HEK293 (cell line): Measurements from ENCODE around the gene FKBP10.

Experiments
- BCL11A ChIP-seq: fragments of 450-650 bp; formaldehyde crosslinking; IDR thresholded peaks from 2 replicates; pipeline ENCODE4 v1.5.1; 2016; ENCODE audit warnings: low read depth, missing biosample characterization, missing genetic modification characterization
- EGR2 ChIP-seq: fragments of 450-650 bp; formaldehyde crosslinking; IDR thresholded peaks from 2 replicates; pipeline ENCODE4 v1.5.1; 2016; ENCODE audit warnings: low read depth, missing biosample characterization, missing genetic modification characterization
- FEZF1 ChIP-seq: fragments of 450-650 bp; formaldehyde crosslinking; IDR thresholded peaks from 2 replicates; pipeline ENCODE4 v1.5.1; 2016; ENCODE audit warnings: missing biosample characterization, missing genetic modification characterization
- GLI4 ChIP-seq: fragments of 450-650 bp; formaldehyde crosslinking; IDR thresholded peaks from 2 replicates; pipeline ENCODE4 v1.5.1; 2016; ENCODE audit warnings: missing biosample characterization, missing genetic modification characterization
- GLIS2 ChIP-seq: fragments of 450-650 bp; formaldehyde crosslinking; IDR thresholded peaks from 2 replicates; pipeline ENCODE4 v1.5.1; 2016; ENCODE audit warnings: missing biosample characterization, missing genetic modification characterization
- HOXA7 ChIP-seq: sonication (generic); formaldehyde crosslinking; IDR thresholded peaks from 2 replicates; pipeline ENCODE4 v1.8.1; 2022; ENCODE audit warnings: missing genetic modification reagents, borderline replicate concordance
- KLF16 ChIP-seq: fragments of 450-650 bp; formaldehyde crosslinking; IDR thresholded peaks from 2 replicates; pipeline ENCODE4 v1.5.1; 2017; ENCODE audit warnings: missing biosample characterization, missing genetic modification characterization
- KLF9 ChIP-seq: fragments of 450-650 bp; formaldehyde crosslinking; IDR thresholded peaks from 2 replicates; pipeline ENCODE4 v1.5.1; 2016; ENCODE audit warnings: missing biosample characterization, missing genetic modification characterization, low read depth
- MZF1 ChIP-seq: fragments of 450-650 bp; formaldehyde crosslinking; IDR thresholded peaks from 2 replicates; pipeline ENCODE4 v1.5.1; 2017; ENCODE audit warnings: missing biosample characterization, missing genetic modification characterization, borderline replicate concordance
- OSR2 ChIP-seq: fragments of 450-650 bp; formaldehyde crosslinking; IDR thresholded peaks from 2 replicates; pipeline ENCODE4 v1.5.1; 2016; ENCODE audit warnings: missing biosample characterization, missing genetic modification characterization
- OVOL3 ChIP-seq: fragments of 450-650 bp; formaldehyde crosslinking; IDR thresholded peaks from 2 replicates; pipeline ENCODE4 v1.5.1; 2016; ENCODE audit warnings: missing biosample characterization, missing genetic modification characterization
- PBX3 ChIP-seq: sonication (generic); formaldehyde crosslinking; IDR thresholded peaks from 2 replicates; pipeline ENCODE4 v1.8.1; 2022; ENCODE audit warnings: mild to moderate bottlenecking, moderate library complexity, missing genetic modification reagents
- REST ChIP-seq: fragments of 450-650 bp; formaldehyde crosslinking; IDR thresholded peaks from 2 replicates; pipeline ENCODE4 v1.5.1; 2016; ENCODE audit warnings: missing biosample characterization, missing genetic modification characterization
- ZBTB8A ChIP-seq: fragments of 450-650 bp; formaldehyde crosslinking; IDR thresholded peaks from 2 replicates; pipeline ENCODE4 v1.5.1; 2016; ENCODE audit warnings: missing biosample characterization, missing genetic modification characterization
- ZEB2 ChIP-seq: fragments of 450-650 bp; formaldehyde crosslinking; IDR thresholded peaks from 2 replicates; pipeline ENCODE4 v1.5.1; 2016; ENCODE audit warnings: missing biosample characterization, missing genetic modification characterization
- ZFHX2 ChIP-seq: fragments of 450-650 bp; formaldehyde crosslinking; conservative IDR thresholded peaks from 2 replicates; pipeline ENCODE4 v1.5.1; 2016; ENCODE audit warnings: missing biosample characterization, missing genetic modification characterization
- ZIC2 ChIP-seq: fragments of 450-650 bp; formaldehyde crosslinking; IDR thresholded peaks from 2 replicates; pipeline ENCODE4 v1.5.1; 2016; ENCODE audit warnings: missing biosample characterization, missing genetic modification characterization
- ZNF112 ChIP-seq: fragments of 450-650 bp; formaldehyde crosslinking; IDR thresholded peaks from 2 replicates; pipeline ENCODE4 v1.5.0; 2017; ENCODE audit warnings: missing biosample characterization, missing genetic modification characterization
- ZNF132 ChIP-seq: fragments of 450-650 bp; formaldehyde crosslinking; IDR thresholded peaks from 2 replicates; pipeline ENCODE4 v1.5.1; 2017; ENCODE audit warnings: missing biosample characterization, missing genetic modification characterization, borderline replicate concordance
- ZNF169 ChIP-seq: fragments of 450-650 bp; formaldehyde crosslinking; IDR thresholded peaks from 2 replicates; pipeline ENCODE4 v1.5.1; 2016; ENCODE audit warnings: missing biosample characterization, missing genetic modification characterization
- ZNF174 ChIP-seq: fragments of 450-650 bp; formaldehyde crosslinking; IDR thresholded peaks from 2 replicates; pipeline ENCODE4 v1.5.0; 2017; ENCODE audit warnings: missing biosample characterization, mild to moderate bottlenecking, missing genetic modification characterization
- ZNF2 ChIP-seq: fragments of 450-650 bp; formaldehyde crosslinking; IDR thresholded peaks from 2 replicates; pipeline ENCODE4 v1.5.1; 2016; ENCODE audit warnings: missing biosample characterization, missing genetic modification characterization
- ZNF24 ChIP-seq: fragments of 450-650 bp; formaldehyde crosslinking; IDR thresholded peaks from 2 replicates; pipeline ENCODE4 v1.5.1; 2016; ENCODE audit warnings: missing biosample characterization, missing genetic modification characterization
- ZNF274 ChIP-seq, 2 experiments: fragments of 200-500 bp in 1 of 2; fragments of 450-650 bp in 1 of 2; sonication (Bioruptor generic) in 1 of 2; formaldehyde crosslinking in 1 of 2; IDR thresholded peaks; 2 replicates each; pipeline versions ENCODE4 v1.5.1 to v1.6.1; 2014 to 2016; ENCODE audit warnings: borderline replicate concordance in 1 of 2, inconsistent platforms in 1 of 2, low read length in 1 of 2, missing biosample characterization in 1 of 2, missing genetic modification characterization in 1 of 2
- ZNF335 ChIP-seq: fragments of 450-650 bp; formaldehyde crosslinking; conservative IDR thresholded peaks from 2 replicates; pipeline ENCODE4 v1.5.1; 2016; ENCODE audit warnings: missing biosample characterization, missing genetic modification characterization
- ZNF366 ChIP-seq: fragments of 450-650 bp; formaldehyde crosslinking; conservative IDR thresholded peaks from 2 replicates; pipeline ENCODE4 v1.5.1; 2016; ENCODE audit warnings: missing biosample characterization, missing genetic modification characterization
- ZNF416 ChIP-seq: fragments of 450-650 bp; formaldehyde crosslinking; IDR thresholded peaks from 2 replicates; pipeline ENCODE4 v1.5.1; 2016; ENCODE audit warnings: missing biosample characterization, missing genetic modification characterization
- ZNF596 ChIP-seq: fragments of 450-650 bp; IDR thresholded peaks from 2 replicates; pipeline ENCODE4 v1.5.0; 2018; ENCODE audit warnings: missing biosample characterization, mild to moderate bottlenecking, missing genetic modification characterization, moderate library complexity
- ZNF600 ChIP-seq: fragments of 450-650 bp; formaldehyde crosslinking; IDR thresholded peaks from 2 replicates; pipeline ENCODE4 v1.5.1; 2016; ENCODE audit warnings: missing biosample characterization, missing genetic modification characterization
- ZNF660 ChIP-seq: fragments of 450-650 bp; IDR thresholded peaks from 2 replicates; pipeline ENCODE4 v1.5.1; 2018; ENCODE audit warnings: missing biosample characterization, mild to moderate bottlenecking, missing genetic modification characterization
- ZNF747 ChIP-seq: fragments of 450-650 bp; formaldehyde crosslinking; IDR thresholded peaks from 2 replicates; pipeline ENCODE4 v1.5.1; 2016; ENCODE audit warnings: missing biosample characterization, missing genetic modification characterization
- ZNF76 ChIP-seq: fragments of 450-650 bp; formaldehyde crosslinking; IDR thresholded peaks from 2 replicates; pipeline ENCODE4; 2016; ENCODE audit warnings: low read depth, missing biosample characterization, missing genetic modification characterization, borderline replicate concordance
- ZNF768 ChIP-seq: fragments of 450-650 bp; formaldehyde crosslinking; IDR thresholded peaks from 2 replicates; pipeline ENCODE4 v1.5.1; 2018; ENCODE audit warnings: missing biosample characterization, mild to moderate bottlenecking, missing genetic modification characterization
- ZNF791 ChIP-seq: fragments of 450-650 bp; formaldehyde crosslinking; IDR thresholded peaks from 2 replicates; pipeline ENCODE4 v1.5.1; 2016; ENCODE audit warnings: missing biosample characterization, missing genetic modification characterization
- ZNF792 ChIP-seq: fragments of 450-650 bp; formaldehyde crosslinking; IDR thresholded peaks from 2 replicates; pipeline ENCODE4 v1.5.1; 2016; ENCODE audit warnings: missing biosample characterization, missing genetic modification characterization
- ZNF830 ChIP-seq: fragments of 450-650 bp; IDR thresholded peaks from 2 replicates; pipeline ENCODE4 v1.5.0; 2018; ENCODE audit warnings: missing biosample characterization, missing genetic modification characterization, low read depth, mild to moderate bottlenecking, moderate library complexity

Gene FKBP10

GRCh38 chr17:41812381-41813151 lies at the start of gene FKBP10 (continued):
- TF ChIP-seq REST (tag by site-specific recombination) (no peak), KLF16 (tag by site-specific recombination) (no peak), ZNF596 (no peak), ZNF335 (tag by site-specific recombination) (peak; percentile 78), ZNF174 (tag by site-specific recombination) (no peak), ZNF24 (tag by site-specific recombination) (peak; percentile 41; the same call in 1 of the 2 replicates), ZNF660 (no peak), ZNF132 (tag by site-specific recombination) (no peak), HOXA7 (no peak), FEZF1 (tag by site-specific recombination) (no peak), ZIC2 (tag by site-specific recombination) (peak; percentile 75), ZNF792 (tag by site-specific recombination) (no peak), OSR2 (tag by site-specific recombination) (peak; percentile 61), ZNF366 (tag by site-specific recombination) (peak; percentile 81), OVOL3 (0 out of 2 replicates have a peak, but pooled peaks have one; percentile 16), ZNF76 (peak; percentile 4; the same call in 1 of the 2 replicates), ZNF416 (tag by site-specific recombination) (no peak), ZNF274 (IDR thresholded peaks at IDR 0.05; ENCODE audit: low read length) (no peak), ZNF274 (tag by site-specific recombination; IDR thresholded peaks at IDR 0.05; ENCODE audit: borderline replicate concordance) (no peak), EGR2 (tag by site-specific recombination) (peak; percentile 43), ZNF830 (tag by site-specific recombination) (no peak), ZEB2 (tag by site-specific recombination) (peak; percentile 95), ZBTB8A (0 out of 2 replicates have a peak, but pooled peaks have one; percentile 63), ZNF2 (tag by site-specific recombination) (peak; percentile 62), ZNF600 (tag by site-specific recombination) (peak; percentile 70; the same call in 1 of the 2 replicates), BCL11A (tag by site-specific recombination) (peak; percentile 93; the same call in 1 of the 2 replicates), PBX3 (CRISPR knock-in tag) (0 out of 2 replicates have a peak, but pooled peaks have one; percentile 3), ZNF747 (tag by site-specific recombination) (no peak), ZNF768 (no peak), ZNF169 (tag by site-specific recombination) (no peak), KLF9 (tag by site-specific recombination) (no peak; the same call in 1 of the 2 replicates), ZFHX2 (tag by site-specific recombination) (no peak; the same call in none of the 2 replicates), GLI4 (tag by site-specific recombination) (no peak), MZF1 (tag by site-specific recombination) (no peak), ZNF791 (tag by site-specific recombination) (no peak), GLIS2 (peak; percentile 91), ZNF112 (tag by site-specific recombination) (no peak)
